ENCODE measurements around the gene CNN2. TPM values are rescaled to one million over a fixed set of nuclear protein-coding genes. Genes with fewer than 3 reads are reported as not detected.
A peak's percentile ranks its signal among the peaks of the same experiment; 100 is the strongest.

CNN2 gene
- total RNA-seq, 2 donors from 2014 or later = 108 to 132 TPM

DNA sequence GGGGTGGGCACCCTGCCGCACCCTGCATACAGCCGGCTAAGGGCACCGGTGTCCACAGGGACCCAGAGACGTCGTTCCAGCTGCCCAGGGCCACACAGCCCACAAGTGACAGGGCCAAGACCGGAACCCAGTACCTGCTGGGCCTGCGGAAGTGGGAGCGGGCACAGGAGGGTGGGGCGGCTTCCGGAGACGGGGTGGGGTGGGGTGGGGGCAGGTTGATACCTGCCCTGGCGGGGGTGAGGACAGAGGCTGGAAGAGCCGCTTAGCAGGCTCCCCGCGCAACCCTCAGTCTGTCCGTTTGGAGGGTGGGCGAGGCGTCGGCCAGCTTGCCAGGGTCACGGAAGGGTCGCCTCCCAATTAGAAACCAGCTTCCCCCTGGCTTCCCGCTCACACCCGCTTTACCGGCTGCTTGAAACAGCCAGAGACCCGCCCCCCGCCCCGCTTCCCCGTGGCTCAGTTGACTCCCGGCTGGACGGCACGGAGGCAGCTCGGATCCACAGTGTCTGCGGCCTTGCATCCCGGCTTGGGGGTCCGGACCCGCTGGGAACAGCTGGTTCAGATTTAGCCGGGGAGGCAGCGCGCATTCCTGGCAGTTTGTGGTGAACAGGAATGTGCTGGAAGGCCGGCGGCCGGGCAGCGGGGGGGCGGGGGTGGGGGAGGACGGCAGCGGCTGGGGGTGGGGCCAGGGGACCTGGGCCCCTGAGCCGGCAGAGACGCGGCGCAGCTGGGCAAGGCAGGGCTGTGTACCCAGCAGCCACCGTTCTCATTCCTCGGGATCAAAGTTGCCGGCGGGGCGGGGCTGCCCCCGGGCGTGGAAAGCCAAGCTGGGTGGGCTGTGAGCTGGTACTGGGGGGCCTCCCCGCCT is 1.9 kb downstream of the CNN2 start:
- Histone ChIP-seq H3K36me3 (peaks cover 12% of the 10 kb centered on the region), H3K9ac (ENCODE audit: low read depth in 2 of 2, low read length in 2 of 2) (peak overlapping the region; percentile 94 to 95), H3K9me3 (no peaks in the 10 kb centered on the region), H3K27me3 (no peaks in the 10 kb centered on the region), H3K27ac (peak overlapping the region; percentile 95), H3K4me3 (peak overlapping the region; percentile 89), H3K4me1 (peaks cover 10% of the 10 kb centered on the region)
- DNase-seq = peak; percentile 80
- TF ChIP-seq, protein P1, sequence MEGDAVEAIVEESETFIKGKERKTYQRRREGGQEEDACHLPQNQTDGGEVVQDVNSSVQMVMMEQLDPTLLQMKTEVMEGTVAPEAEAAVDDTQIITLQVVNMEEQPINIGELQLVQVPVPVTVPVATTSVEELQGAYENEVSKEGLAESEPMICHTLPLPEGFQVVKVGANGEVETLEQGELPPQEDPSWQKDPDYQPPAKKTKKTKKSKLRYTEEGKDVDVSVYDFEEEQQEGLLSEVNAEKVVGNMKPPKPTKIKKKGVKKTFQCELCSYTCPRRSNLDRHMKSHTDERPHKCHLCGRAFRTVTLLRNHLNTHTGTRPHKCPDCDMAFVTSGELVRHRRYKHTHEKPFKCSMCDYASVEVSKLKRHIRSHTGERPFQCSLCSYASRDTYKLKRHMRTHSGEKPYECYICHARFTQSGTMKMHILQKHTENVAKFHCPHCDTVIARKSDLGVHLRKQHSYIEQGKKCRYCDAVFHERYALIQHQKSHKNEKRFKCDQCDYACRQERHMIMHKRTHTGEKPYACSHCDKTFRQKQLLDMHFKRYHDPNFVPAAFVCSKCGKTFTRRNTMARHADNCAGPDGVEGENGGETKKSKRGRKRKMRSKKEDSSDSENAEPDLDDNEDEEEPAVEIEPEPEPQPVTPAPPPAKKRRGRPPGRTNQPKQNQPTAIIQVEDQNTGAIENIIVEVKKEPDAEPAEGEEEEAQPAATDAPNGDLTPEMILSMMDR (IDR thresholded peaks at IDR 0.05) = no peak
- intact Hi-C loops (cut with DNase I) = no loop called here

DNA sequence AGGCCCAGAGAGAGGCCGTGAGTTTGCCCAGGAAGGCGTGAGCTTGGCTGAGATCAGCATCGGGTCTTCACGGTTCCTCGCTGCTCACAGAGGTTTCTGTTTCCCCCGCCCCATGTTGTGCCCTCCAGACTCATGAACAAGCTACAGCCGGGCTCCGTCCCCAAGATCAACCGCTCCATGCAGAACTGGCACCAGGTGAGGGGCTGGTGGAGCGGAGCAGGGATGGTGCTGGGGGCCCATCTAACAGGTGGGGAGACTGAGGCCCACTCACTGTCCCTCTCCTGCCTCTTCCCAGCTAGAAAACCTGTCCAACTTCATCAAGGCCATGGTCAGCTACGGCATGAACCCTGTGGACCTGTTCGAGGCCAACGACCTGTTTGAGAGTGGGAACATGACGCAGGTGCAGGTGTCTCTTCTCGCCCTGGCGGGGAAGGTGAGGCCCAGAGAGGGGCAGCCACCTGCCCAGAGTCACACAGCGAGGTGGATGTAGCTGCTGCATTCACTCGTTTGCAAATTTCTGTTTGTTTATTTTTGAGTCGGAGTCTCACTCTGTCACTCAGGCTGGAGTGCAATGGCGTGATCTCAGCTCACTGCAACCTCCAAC is 6.0 kb downstream of the CNN2 start:
- H3K36me3 ChIP-seq = peaks cover 12% of the 10 kb centered on the region
- H3K27ac ChIP-seq = no peak overlapping the region
- no peak overlapping the region for H3K4me3 ChIP-seq
- H3K9ac ChIP-seq (ENCODE audit: low read depth in 2 of 2, low read length in 2 of 2) = no peak overlapping the region
- DNase-seq = no peak
- no peaks in the 10 kb centered on the region for H3K9me3 ChIP-seq
- peaks cover 10% of the 10 kb centered on the region for H3K4me1 ChIP-seq
- intact Hi-C loops (cut with DNase I) = no loop called here
- TF ChIP-seq, protein P1 (IDR thresholded peaks at IDR 0.05) = no peak
- H3K27me3 ChIP-seq = no peaks in the 10 kb centered on the region

DNA sequence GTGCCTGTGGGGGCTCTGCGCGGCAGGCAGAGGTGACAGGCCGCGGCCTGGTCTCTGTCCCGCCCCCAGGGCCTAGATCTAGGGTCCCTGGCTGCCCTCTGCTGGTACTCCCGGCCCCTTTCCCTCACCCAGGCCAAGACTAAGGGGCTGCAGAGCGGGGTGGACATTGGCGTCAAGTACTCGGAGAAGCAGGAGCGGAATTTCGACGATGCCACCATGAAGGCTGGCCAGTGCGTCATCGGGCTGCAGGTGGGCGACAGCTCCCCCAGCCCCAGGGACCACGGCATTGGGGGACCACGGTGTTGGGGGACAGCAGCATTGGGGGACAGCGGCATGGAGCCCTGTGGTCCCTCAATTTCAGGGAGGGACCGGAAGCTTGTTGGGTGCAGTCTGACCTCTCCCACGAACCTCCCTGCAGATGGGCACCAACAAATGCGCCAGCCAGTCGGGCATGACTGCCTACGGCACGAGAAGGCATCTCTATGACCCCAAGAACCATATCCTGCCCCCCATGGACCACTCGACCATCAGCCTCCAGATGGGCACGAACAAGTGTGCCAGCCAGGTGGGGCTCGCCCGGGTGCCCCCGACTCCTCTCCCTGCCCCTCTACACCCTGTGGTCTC is 9.7 kb downstream of the CNN2 start:
- H3K27me3 ChIP-seq = no peaks in the 10 kb centered on the region
- H3K27ac ChIP-seq = no peak overlapping the region
- TF ChIP-seq, protein P1 (IDR thresholded peaks at IDR 0.05) = no peak
- H3K4me3 ChIP-seq = no peak overlapping the region
- H3K4me1 ChIP-seq = peaks cover 11% of the 10 kb centered on the region
- DNase-seq = no peak
- no peak overlapping the region for H3K9ac ChIP-seq (ENCODE audit: low read depth in 2 of 2, low read length in 2 of 2)
- H3K36me3 ChIP-seq = peaks cover 12% of the 10 kb centered on the region
- no peaks in the 10 kb centered on the region for H3K9me3 ChIP-seq
- intact Hi-C loops (cut with DNase I) = no loop called here

- TF ChIP-seq, protein P1 (IDR thresholded peaks at IDR 0.05) = no peak
- peaks cover 20% of the 10 kb centered on the region for H3K4me1 ChIP-seq
- DNase-seq = no peak
- peak overlapping the region; percentile 76 for H3K27ac ChIP-seq
- H3K4me3 ChIP-seq = no peak overlapping the region
- H3K27me3 ChIP-seq = no peaks in the 10 kb centered on the region
- intact Hi-C loops (cut with DNase I) = no loop called here
- H3K9me3 ChIP-seq = no peaks in the 10 kb centered on the region
- H3K9ac ChIP-seq (ENCODE audit: low read depth in 2 of 2, low read length in 2 of 2) = no peak overlapping the region
- peaks cover under 1% of the 10 kb centered on the region for H3K36me3 ChIP-seq
These were observed 11.2 kb downstream of the CNN2 start for GRCh38 chr19:1037621-1038064.

DNA sequence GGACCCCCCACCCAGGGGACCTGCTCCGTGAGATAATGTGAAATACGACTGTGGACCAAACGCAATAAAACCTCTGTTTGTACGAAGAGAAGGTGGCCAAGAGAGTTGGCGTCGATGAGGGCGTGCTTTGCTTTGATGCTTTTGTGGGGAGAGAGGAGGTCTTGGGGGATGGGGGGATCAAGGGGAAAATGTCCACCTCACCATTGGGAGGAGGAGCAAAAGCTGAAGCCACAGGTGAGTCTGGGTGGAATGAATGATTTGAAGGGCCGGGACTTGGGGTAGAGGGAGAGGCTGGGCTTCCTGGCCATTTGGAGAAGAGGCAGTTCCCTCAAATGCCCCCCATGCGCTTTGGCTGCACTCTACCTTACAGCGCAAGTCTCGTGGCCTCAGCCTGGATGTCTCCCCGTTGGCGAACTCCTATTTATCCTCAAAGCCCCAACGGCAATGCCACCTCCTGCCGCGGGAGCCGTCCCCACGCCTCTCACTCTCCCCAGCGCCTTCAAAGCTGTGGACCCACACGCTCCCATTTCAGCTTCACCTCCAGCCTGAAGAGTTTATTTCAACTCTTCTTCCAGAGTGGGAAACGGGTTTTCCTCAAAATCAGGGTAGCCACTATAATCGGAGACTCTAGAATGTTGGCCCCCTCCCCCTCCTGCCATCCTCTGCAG is 12.7 kb downstream of the CNN2 start:
- H3K4me1 ChIP-seq = peaks cover 23% of the 10 kb centered on the region
- peak overlapping the region; percentile 34 to 39 for H3K9ac ChIP-seq (ENCODE audit: low read depth in 2 of 2, low read length in 2 of 2)
- no peak for DNase-seq
- H3K4me3 ChIP-seq = peak overlapping the region; percentile 52
- H3K27ac ChIP-seq = peak overlapping the region; percentile 76
- TF ChIP-seq, protein P1 (IDR thresholded peaks at IDR 0.05) = no peak
- H3K36me3 ChIP-seq = no peaks in the 10 kb centered on the region
- no peaks in the 10 kb centered on the region for H3K27me3 ChIP-seq
- H3K9me3 ChIP-seq = no peaks in the 10 kb centered on the region
- intact Hi-C loops (cut with DNase I) = no loop called here
